Progenitor cell of endocrine pancreas (in vitro differentiated cells): ENCODE results near the gene EXD3. TPM values are rescaled to one million over a fixed set of nuclear protein-coding genes. Genes with fewer than 3 reads are reported as not detected.

ENCODE experiments used
- DNase-seq: peaks from one replicate; pipeline ENCODE4 v3.0.0; 2021; ENCODE audit warnings: low spot score; ENCODE audit not compliant: unreplicated experiment
- H3K27ac Mint-ChIP-seq: 2 replicates; pipeline ENCODE4 v1.8.0; 2021; ENCODE audit warnings: mild to moderate bottlenecking, moderate library complexity, mixed read lengths
- H3K27me3 Mint-ChIP-seq: 2 replicates; pipeline ENCODE4 v1.8.0; 2021; ENCODE audit warnings: mixed read lengths
- H3K36me3 Mint-ChIP-seq: 2 replicates; pipeline ENCODE4 v1.8.0; 2022; ENCODE audit warnings: mixed read lengths; ENCODE audit not compliant: insufficient read depth
- H3K4me1 Mint-ChIP-seq: 2 replicates; pipeline ENCODE4 v1.8.0; 2021; ENCODE audit warnings: low read depth, mixed read lengths
- H3K4me3 Mint-ChIP-seq: 2 replicates; pipeline ENCODE4 v1.8.0; 2021; ENCODE audit warnings: low read depth, mild to moderate bottlenecking, moderate library complexity, mixed read lengths
- H3K9me3 Mint-ChIP-seq: 2 replicates; pipeline ENCODE4 v1.8.0; 2021; ENCODE audit warnings: low read depth, mixed read lengths
- total RNA-seq: library from RNA; stranded (reverse); gene quantifications from 2 replicates; pipeline ENCODE4 v1.2.1, GENCODE V29; 2021
- TF ChIP-seq, protein P1 (sequence below): fragments of 200-600 bp; sonication (generic); IDR thresholded peaks from one replicate; pipeline ENCODE4 v1.5.0; 2021; ENCODE audit warnings: antibody characterized with exemption, mild to moderate bottlenecking; ENCODE audit not compliant: unreplicated experiment

Gene EXD3
- total RNA-seq, 1 donor from 2014 or later, result 31.7 TPM

DNA sequence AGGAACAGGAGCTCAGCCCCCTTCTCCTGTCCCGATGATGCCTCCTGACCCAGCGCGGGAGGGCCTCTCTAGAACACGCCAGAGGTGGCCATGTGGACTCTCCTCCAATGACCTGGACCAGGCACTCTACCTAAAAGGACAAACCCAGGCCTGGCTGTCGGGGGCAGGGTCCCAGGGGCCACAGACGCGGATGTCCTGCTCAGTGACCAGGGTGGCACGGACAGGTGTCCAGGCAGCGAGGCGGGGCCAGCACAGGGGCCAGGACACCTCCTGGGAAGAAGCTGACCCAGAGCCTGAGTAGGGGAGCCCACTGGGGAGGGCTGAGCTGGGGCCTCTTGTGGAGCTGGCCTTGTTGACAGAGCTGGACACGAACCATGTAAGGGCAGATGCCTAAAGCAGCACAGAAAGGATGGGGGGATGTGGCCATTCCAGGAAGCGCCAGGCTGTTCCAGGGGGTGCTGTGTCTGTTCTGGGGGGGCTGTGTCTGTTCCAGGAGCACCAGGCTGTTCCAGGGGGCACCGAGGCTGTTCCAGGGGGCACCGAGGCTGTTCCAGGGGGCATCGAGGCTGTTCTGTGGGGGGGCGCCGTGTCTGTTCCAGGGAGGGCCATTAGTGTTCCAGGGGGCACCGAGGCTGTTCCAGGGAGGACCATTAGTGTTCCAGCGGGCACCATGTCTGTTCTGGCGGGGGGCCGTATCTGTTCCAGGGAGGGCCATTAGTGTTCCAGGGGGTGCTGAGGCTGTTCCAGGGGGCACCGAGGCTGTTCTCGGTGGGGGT lies 30.5 kb downstream of the EXD3 start:
- TF ChIP-seq, protein P1, sequence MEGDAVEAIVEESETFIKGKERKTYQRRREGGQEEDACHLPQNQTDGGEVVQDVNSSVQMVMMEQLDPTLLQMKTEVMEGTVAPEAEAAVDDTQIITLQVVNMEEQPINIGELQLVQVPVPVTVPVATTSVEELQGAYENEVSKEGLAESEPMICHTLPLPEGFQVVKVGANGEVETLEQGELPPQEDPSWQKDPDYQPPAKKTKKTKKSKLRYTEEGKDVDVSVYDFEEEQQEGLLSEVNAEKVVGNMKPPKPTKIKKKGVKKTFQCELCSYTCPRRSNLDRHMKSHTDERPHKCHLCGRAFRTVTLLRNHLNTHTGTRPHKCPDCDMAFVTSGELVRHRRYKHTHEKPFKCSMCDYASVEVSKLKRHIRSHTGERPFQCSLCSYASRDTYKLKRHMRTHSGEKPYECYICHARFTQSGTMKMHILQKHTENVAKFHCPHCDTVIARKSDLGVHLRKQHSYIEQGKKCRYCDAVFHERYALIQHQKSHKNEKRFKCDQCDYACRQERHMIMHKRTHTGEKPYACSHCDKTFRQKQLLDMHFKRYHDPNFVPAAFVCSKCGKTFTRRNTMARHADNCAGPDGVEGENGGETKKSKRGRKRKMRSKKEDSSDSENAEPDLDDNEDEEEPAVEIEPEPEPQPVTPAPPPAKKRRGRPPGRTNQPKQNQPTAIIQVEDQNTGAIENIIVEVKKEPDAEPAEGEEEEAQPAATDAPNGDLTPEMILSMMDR, result no peak
- H3K27ac Mint-ChIP-seq, result no peak overlapping the region
- peaks cover 6% of the 10 kb centered on the region for H3K36me3 Mint-ChIP-seq
- no peaks in the 10 kb centered on the region for H3K4me1 Mint-ChIP-seq
- no peaks in the 10 kb centered on the region for H3K9me3 Mint-ChIP-seq
- no peak overlapping the region for H3K4me3 Mint-ChIP-seq
- H3K27me3 Mint-ChIP-seq, result no peaks in the 10 kb centered on the region
- DNase-seq, result no peak

DNA sequence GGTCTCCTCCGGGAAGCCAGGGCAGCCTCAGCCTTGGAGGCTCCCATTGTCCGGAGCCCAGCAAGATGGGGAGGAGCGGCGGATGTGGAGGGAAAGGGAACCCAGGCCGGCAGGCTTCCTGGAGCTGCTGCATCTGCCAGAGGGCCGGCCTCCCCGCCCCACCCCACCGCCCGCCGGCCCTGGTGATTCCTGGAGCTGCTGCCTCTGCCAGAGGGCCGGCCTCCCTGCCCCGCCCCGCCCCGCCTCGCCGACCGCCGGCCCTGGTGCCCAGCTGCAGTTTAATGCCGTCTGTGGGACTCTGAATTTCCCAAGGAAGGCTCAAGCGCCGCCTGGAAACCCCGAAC lies 31.6 kb downstream of the EXD3 start:
- H3K27ac Mint-ChIP-seq, result no peak overlapping the region
- TF ChIP-seq, protein P1, result no peak
- no peaks in the 10 kb centered on the region for H3K4me1 Mint-ChIP-seq
- no peaks in the 10 kb centered on the region for H3K27me3 Mint-ChIP-seq
- H3K36me3 Mint-ChIP-seq, result peaks cover 3% of the 10 kb centered on the region
- H3K9me3 Mint-ChIP-seq, result no peaks in the 10 kb centered on the region
- no peak for DNase-seq
- no peak overlapping the region for H3K4me3 Mint-ChIP-seq

DNA sequence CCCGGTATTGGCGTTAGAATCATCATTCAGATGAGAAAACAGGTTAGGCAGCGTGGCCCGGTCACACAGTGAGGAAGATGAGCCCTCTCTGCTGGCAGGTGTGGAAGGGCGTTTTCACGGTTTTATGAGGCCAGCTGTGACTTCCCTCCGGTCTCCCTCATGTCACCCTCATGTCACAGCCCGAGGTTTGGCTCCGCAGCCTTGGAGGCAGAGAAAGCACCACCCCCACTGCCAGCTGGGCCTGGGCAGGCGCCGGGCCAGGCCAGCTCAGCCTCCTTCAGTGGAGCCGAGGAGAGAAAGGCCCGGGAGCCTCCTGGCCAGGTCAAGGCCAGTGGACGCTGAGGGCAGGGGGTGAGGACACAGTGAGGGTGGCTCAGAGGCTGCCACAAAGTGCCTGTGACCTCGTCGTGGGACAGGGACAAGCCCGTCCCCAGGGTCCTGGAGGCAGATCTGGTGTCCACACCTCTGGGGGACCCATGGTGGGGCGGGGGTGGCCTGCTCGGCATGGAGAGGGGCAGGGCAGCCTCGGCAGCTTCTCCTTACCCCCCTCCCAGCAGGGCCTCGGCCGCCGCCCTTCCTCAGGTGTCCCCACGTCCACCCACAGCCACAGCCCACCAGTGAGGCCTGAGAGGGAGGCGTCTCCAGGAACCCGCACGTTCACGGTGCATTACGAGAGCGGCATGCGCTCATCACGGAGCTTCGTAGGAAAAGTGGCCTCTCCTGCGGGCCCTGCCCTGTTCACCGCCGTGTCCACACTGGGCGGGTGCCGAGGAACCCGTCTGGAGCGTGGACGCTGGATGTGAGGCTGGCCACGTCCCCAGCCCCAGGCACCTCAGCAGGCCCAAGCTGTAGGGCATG lies 32.2 kb downstream of the EXD3 start:
- Mint-ChIP-seq H3K4me3 (no peak overlapping the region), H3K36me3 (peaks cover 3% of the 10 kb centered on the region), H3K27me3 (no peaks in the 10 kb centered on the region), H3K4me1 (no peaks in the 10 kb centered on the region), H3K9me3 (no peaks in the 10 kb centered on the region), H3K27ac (no peak overlapping the region)
- DNase-seq, result no peak
- TF ChIP-seq, protein P1, result no peak

DNA sequence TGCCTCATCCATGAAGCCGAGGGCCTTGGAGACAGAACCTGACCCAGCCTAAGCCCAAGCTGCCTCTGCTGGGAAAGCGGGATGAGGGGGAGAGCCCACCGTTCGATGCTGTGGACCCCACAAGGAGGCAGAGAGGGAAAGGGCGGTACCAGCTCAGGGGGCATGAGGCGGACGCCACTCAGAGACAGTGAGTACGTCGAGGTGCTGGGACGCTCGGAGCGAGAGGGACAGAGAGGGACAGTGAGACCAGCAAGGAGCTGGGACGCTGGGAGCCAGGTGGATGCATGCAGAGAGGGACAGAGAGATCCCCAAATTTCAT lies 33.6 kb downstream of the EXD3 start:
- TF ChIP-seq, protein P1, result no peak
- DNase-seq, result no peak
- peaks cover 5% of the 10 kb centered on the region for H3K36me3 Mint-ChIP-seq
- H3K27ac Mint-ChIP-seq, result no peak overlapping the region
- H3K4me3 Mint-ChIP-seq, result no peak overlapping the region
- H3K4me1 Mint-ChIP-seq, result peaks cover 1% of the 10 kb centered on the region
- no peaks in the 10 kb centered on the region for H3K27me3 Mint-ChIP-seq
- H3K9me3 Mint-ChIP-seq, result no peaks in the 10 kb centered on the region

DNA sequence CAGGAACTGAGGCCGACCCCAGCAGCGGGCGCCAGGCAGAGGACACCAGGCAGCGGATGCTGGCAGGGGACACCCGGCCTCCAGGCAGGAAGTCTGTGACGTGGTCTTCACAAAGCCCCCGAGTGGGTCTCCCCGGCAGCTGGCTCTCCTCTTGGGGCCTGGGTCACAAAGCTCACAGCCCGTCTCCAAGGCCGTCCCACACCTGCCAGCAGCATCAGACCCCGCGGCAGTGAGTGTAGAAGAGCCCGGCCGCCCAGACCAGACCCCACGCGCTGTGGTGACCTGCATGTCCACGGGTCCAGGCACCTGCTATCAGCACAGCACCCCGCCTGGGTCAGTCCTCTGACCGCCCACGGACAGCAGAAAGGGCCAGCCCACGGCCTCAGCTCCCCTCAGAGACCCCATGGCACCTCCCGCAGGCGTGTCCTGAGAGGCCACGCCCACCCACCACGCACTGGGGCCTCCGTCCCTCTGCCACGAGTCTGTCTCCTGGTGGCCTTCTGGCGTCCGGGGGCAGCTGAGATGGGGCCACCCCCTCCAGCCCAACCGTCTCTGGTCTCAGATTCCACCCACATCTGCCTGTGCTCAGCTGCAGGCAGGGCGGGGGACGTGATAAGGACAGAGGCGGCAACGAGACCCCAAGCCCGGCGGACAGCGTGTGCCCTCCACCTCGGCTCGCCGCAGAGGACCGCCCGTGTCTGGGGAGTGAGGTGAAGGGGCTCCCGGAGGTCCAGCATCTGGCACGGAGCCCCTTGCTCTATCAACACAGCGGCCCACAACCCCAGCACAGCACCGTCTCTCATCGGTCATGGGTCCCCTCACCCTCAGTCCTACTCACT lies 34.2 kb downstream of the EXD3 start:
- H3K4me1 Mint-ChIP-seq, result peaks cover 1% of the 10 kb centered on the region
- no peaks in the 10 kb centered on the region for H3K9me3 Mint-ChIP-seq
- no peak for DNase-seq
- H3K27me3 Mint-ChIP-seq, result no peaks in the 10 kb centered on the region
- H3K27ac Mint-ChIP-seq, result no peak overlapping the region
- peaks cover 6% of the 10 kb centered on the region for H3K36me3 Mint-ChIP-seq
- H3K4me3 Mint-ChIP-seq, result no peak overlapping the region
- TF ChIP-seq, protein P1, result no peak
